Esophagus squamous epithelium (tissue), 4 donors: ENCODE results near the gene ZDHHC11B.
"Not testable (repeated sequence)": the region's sequence is repeated elsewhere in the genome, so short reads cannot be mapped to it uniquely, and the experiment has no call there.

Experiments used
- POLR2A ChIP-seq, 4 donors: fragments of 450-650 bp; IDR thresholded peaks; one replicate each; pipeline ENCODE4 v1.6.1; 2017; ENCODE audit warnings: antibody characterized with exemption in 4 of 4, mild to moderate bottlenecking in 4 of 4, moderate library complexity in 3 of 4
- TF ChIP-seq, protein P1 (sequence below), 6 experiments: fragments of 450-650 bp in 4 of 6; fragments of 200-600 bp in 2 of 6; sonication (generic) in 2 of 6; IDR thresholded peaks; one replicate each; pipeline ENCODE4 v1.5.1; 2016 to 2019; ENCODE audit warnings: antibody characterized with exemption in 6 of 6, mild to moderate bottlenecking in 4 of 6, moderate library complexity in 4 of 6

DNA sequence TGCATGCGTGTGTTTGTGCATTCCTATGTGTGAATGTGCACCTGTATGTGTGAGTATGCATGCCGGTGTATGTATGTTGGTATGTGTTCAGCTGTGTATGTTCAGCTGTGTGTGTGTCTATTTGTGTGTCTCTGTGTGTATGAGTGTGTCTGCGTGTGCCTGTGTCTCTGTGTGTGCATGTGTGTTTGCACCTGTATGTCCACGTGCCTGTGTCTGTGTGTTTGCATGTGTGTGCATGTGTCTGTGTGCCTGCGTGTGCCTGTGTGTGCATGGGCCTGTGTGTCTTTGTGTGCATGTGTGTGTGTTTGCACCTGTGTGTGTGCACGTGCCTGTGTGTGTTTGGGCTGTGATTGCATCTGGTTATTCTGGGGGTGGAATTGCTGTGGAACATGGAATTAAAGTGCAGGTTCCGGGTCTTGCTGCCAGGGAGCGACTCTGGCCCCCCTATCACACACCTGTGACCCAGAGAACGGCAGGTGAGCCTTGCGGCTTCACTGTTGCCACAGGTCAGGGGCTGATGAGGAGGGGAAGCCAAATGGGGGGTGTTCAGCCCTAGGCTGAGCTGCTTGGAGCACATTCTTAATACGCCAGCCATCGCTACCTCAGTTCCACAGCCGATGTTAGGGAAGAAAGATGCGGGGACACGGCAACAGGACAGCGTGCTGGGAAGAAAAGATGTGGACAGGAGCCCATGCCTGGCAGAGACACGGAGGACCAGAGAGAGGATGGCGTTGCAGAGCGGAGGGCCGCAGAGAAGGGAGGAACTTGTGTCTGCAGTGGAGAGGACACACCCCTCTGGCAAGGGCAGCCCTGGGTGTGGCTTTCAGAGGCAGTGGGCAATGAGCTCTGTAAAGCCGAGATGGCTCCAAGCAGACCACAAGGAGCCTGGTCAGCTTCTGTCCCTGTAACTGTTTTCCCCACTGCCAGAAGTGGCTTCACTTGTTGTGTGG is 87.5 kb downstream of the ZDHHC11B start:
- TF ChIP-seq, protein P1, sequence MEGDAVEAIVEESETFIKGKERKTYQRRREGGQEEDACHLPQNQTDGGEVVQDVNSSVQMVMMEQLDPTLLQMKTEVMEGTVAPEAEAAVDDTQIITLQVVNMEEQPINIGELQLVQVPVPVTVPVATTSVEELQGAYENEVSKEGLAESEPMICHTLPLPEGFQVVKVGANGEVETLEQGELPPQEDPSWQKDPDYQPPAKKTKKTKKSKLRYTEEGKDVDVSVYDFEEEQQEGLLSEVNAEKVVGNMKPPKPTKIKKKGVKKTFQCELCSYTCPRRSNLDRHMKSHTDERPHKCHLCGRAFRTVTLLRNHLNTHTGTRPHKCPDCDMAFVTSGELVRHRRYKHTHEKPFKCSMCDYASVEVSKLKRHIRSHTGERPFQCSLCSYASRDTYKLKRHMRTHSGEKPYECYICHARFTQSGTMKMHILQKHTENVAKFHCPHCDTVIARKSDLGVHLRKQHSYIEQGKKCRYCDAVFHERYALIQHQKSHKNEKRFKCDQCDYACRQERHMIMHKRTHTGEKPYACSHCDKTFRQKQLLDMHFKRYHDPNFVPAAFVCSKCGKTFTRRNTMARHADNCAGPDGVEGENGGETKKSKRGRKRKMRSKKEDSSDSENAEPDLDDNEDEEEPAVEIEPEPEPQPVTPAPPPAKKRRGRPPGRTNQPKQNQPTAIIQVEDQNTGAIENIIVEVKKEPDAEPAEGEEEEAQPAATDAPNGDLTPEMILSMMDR (IDR thresholded peaks at IDR 0.05), result not testable (repeated sequence)
- TF ChIP-seq POLR2A (IDR thresholded peaks at IDR 0.05), result not testable (repeated sequence)
